Measurements from ENCODE around the gene EEFSEC. TPM values are rescaled to one million over a fixed set of nuclear protein-coding genes. Genes with fewer than 3 reads are reported as not detected.

EEFSEC gene
- polyA plus RNA-seq, 1 donor: 19.7 TPM

DNA sequence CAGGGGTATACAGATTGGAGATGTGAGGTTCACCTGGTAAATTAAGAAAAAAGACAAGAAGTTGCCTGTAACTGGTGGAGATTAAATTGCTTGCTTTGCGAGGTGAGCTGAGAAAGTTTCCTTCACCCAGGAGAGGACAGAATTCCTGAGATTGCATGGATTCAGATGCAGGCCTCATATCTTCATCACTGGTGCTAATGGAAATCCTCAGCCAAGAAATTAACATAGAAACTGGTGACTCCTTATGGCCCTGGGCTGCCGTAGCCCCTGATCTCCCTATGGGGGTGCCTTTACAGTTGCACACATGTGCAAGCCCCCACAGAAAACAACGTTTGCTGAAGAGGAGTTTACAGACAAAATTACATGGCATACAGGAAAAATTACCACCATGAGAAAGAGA is 68.0 kb downstream of the EEFSEC start:
- no peak for DNase-seq

DNA sequence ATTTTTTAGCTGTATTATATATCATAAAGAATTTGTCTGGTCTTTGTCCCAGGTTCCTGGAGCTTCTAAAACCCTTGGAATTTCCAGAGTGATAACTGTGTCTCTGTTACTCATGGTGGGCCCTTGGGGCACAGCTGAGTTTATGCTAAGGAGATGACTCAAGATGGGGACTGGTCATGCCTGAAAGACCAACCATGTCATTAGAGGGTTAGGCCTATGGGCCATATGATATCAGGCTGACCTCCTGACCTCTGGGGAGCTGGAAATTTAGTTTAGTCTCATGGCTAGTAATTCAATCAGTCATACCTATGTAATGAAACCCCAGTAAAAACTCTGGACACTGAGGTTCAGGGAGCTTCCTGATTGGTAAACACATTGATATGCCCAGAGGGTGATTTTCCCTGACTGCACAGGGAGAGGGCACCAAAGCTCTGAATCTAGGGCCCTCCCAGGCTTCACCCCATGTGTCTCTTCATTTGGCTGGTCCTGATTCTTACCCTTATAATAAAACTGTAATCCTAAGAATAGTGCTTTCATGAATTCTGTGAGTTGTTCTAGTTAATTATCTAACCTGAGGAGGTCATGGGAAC is 69.6 kb downstream of the EEFSEC start:
- no peak for DNase-seq

DNA sequence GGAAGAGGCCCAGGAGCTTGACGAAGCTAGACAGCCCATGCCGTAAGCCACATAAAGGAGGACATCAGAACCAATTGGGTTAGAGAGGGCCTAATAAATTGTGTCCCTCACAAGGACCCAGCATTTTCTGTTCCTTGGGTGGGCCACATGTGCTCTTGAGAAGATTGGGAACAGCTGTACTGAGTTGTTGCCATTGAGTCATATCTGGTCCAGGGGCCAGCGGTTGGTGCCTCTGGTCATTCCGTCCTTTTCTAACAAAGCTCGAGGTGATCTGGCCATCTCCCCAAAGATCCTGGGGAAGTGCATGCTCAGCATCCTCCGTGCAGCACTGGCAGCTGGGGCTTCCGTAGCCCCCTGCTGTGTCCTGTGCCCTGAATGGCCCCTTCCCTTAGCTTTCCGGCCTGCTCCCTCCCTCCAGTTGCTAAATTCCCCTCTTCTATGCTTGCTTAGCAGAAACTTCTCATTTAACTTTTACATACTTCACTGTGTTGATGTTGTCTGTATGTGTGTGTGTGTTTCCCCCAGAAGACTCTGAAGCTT is 73.0 kb downstream of the EEFSEC start:
- DNase-seq: no peak

DNA sequence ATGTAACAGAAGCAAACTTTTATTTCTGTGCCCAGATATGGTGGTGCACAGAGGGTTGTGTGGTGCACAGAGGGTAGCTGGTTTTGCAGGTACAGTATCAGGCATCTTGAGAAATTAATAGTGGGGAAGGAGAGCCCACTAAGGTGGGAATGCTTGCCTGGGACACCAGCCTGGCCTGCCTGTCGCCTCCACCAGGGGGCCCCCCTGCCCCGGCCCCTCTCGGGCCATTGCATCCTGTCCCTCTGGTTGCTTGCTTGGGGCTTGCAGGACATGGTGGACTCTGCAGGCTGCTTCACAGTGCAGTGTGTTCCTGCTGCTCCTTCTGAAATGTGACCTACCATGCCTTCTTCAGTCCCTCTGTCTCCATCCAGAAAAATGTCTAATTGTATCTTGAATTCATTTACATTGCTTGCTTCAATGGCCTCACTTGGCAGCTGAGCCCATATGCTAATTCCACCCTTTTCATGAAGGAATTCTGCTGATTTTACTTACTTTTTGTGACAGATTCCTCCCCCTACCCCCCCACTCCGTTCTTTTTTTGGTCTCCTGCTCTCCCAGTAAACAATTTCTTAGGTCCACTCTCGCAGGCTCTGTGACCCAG is 73.6 kb downstream of the EEFSEC start:
- DNase-seq: no peak

GRCh38 chr3:128227507-128227906 is 74.2 kb downstream of the EEFSEC start:
- DNase-seq: no peak

GRCh38 chr3:128228366-128228910 is 75.2 kb downstream of the EEFSEC start:
- no peak for DNase-seq

- no peak for DNase-seq
Observed at GRCh38 chr3:128229106-128229857, 76.0 kb downstream of the EEFSEC start.

DNA sequence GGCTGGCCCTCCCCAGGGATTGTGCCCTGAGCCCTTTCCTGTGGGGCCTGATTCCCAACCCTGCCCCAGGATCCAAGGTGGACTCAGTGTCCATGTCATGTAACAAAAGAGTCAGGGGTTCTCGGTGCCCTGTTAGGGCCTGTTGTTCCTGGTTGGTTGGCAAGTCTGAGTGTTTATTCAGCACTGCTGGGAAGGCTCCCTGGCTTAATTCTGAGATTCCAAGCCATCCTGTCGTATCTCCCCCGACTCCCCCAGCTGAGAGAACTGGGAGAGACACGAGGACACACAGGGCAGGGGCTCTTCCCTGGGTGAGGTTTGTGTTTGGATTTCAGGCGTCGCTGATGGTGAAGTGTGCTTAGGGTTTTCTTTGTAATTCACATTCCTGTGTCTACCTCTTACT is 78.3 kb downstream of the EEFSEC start:
- DNase-seq: no peak

DNA sequence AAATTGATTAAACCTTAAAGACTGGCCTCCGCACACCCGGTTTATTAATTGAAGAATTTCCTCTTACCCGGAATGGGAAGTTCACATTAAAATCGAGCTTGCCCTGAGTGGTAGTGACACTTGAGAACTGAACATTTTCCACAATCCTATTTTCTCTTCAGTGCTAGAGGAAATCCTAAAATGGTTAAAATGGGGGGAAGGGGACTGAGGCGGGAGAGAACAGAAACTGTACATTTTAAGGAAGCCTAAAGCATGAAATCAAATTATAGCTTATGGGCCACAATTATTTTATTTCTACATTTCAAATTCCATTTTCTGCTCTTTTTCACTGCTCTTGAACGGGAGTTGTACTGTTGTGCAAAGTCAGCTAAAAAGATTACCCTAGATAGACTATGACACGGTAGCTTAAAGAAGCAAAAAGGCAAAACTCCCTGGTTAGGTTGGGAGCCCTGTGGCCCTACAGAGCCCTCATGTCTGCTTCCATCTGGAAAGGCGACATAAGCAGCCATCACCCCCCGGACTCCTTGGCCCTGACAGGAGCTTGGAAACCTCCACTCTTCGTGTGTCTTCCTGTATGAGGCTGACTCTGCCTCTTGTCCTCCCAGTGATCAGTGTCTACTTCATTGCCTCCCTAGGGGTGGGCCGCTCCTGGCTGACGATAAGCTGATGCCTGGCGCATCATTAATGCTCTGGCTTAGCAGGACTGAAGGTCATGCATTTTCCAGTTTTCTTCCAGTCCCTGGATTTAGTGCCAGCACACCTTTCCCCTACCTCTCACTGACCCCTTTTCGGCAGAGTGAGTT is 79.3 kb downstream of the EEFSEC start:
- no peak for DNase-seq

- DNase-seq: no peak
Observed at GRCh38 chr3:128235207-128235926, 82.1 kb downstream of the EEFSEC start.

DNA sequence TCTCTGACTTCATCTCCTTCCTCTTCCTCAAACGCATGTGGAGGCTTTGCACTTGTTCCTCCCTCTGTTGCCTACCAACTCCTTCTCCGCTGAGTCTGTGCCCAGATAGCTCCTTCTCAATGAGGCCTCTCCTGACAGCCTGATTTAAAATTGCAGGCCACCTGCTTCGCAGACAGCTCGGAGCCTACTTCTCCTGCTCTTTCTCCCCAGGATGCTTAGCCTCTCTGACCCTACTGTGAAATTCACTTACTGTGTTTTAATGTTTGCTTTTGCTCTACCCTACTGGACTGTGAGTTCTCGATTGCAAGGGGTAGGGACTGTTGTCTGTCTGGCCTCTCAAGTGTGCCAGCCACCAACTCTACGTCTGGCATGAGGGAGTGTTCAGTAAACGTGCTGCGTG is 83.4 kb downstream of the EEFSEC start:
- no peak for DNase-seq

DNA sequence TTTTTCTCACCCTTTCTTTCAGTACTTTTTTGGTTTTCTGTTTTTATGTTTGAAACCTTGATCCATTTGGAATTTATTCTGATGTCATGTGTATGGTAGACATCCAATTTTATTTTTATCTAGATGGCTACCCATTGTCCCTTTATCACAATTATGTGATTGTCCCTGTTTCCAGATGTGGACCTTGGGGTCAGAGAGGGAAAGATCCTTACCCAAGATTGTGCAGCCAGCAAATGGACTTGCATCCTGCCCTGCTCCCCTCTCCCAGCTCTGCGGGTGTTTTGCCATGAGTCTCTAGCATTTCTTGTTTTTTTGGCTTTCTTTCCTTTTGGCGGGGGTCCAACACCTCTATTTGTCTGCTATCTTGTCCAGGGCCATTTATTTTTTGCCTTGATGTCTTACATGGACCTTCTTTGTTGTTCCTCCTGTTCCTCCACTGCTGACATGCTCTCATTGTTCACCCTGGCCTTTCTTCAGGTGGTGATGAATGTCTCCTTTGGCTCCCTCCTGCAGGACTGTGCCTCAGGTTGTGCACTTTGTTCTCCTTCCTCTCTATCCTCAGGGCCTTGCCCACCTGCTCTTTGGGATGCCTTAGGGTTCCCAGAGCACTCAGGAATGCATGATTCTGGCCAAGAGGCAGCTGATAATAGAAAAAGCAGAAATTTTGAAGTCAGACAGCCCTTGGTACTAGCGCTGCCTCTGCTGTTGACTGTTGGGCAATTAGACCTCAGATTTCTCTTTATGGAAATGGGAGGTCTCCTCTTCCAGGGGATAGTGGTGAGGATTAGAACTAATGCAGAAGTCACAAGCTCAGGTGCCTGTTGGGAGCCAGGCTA is 84.3 kb downstream of the EEFSEC start:
- DNase-seq: no peak

GRCh38 chr3:128238184-128238489 is 84.9 kb downstream of the EEFSEC start:
- DNase-seq: no peak

DNA sequence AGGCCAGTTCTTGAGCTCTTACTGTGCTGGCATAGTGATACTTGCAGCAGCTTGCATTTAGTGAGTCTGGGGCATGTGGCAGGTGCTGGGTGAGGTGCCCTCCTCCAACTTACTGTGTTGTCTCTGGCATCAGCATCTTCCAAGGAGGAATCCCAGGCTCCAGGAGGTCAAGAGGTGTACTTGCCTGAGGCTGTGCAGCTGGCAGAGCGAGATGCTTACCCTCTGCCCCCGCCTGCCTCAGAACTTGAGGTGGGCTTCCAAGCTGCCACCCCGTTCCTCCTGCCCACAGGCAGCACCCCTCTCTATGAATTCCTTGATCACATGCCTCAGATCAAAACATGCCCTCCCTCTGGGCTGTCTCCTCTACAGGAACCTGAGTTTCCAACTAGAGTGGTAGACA is 86.0 kb downstream of the EEFSEC start:
- no peak for DNase-seq

DNA sequence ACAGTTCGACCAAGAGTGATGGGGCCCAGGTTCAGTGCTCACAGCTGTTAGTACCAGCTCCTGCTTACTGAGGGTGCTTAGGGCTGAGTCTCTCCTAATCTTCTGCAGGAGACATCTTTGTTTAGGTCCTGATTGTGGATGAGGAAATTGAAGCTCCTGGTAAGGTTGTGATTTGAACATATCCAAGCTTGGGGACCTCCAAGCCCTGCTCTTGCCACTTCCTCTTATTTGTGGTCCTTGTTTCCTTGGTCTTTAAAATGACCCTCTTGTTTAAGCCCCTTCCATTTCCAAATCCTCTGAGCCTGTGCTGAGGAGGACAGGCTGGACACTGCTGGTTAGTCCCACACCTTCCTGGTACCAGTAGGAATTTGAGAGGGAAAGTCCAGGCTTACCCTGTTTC is 87.0 kb downstream of the EEFSEC start:
- DNase-seq: no peak

- no peak for DNase-seq
Observed at GRCh38 chr3:128241741-128242140, 88.5 kb downstream of the EEFSEC start.

DNA sequence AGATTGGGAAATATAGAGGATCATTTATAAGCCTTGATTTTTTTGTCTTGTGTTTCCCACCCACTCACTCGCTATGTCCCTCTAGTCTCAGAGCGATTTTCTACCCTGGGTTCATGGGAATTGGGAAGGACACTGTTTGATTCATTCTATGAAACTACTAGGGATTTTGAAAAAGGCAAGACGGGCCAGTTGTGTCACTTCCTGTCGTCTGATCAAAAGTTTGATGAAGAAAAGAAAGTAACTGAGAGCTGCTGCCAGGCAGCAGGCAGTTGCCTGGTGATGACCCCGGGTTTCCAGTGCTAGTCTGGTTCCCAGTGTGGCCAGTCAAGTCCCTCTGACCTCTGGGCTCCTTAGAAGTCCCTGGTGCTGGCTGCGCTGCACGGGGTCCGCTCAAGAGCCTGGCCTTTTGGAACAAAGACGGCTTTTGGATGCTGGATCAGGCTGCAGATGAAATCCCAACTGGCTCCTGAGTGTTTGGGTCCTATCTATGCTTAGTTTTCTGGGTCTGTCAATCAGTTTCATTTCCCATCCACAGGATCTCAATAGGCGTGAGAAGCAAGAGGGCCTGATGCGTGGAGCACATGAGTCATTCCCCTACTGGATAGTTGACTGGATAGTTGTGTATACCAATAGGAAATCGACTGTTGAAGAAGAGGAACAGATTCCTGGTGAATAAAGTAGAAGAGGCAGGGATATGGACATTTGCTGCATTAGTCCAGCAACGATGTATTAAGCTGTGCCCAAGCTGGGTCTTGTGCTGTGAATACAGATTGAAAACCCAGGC is 89.7 kb downstream of the EEFSEC start:
- no peak for DNase-seq

DNA sequence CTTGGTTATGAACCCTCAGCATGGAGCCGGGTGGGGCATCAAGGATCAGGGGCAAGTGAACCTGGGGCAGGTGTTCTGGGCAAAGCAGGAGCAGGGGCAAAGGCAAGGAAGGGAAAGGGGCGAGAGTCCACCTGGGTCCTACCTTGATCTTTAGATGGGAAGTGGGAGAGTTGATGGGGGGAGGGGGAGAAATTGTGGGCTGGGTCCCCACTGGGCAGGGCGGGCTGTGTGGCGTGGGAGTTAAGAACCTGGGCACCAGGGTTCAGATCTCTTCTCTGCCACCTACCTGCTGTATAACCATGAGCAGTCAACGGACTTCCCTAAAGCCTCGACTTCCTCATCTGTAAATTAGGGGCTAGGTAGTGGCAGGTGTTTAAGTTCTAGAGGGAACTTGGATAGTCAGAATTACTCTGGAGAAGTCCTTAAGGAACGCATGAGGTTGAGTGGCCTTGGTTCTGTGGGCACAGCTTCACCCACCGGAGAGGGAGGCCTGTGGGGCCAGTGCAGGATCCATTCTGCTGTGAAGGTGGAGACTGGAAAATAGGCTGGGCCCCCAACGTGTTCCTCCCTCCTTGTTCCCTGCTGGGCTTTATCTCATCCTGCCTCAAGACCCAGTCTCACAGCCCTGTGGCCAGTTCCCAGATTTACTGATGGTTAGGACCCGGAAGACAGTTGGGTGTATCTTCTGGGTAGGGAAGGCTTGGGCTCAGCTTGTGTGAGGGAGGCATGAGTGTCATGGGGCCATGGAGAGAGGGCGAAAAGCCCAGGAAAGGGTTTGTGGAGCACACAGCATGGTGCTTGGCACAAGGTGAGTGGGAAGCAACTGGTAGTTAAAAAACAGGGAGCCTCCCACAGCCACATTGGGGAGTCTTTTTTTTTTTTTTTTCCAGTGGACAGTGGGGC is 90.6 kb downstream of the EEFSEC start:
- no peak for DNase-seq

GRCh38 chr3:128245460-128245859 is 92.2 kb downstream of the EEFSEC start:
- no peak for DNase-seq

Data from hindlimb muscle (tissue), 1 donor.